ENCODE data around the gene NAIF1.
A peak's percentile ranks its signal among the peaks of the same experiment; 100 is the strongest.

The NAIF1 gene

GRCh38 chr9:128070874-128071273 lies 3.8 kb upstream of the NAIF1 start:
- Histone ChIP-seq H3K36me3 (no peaks in the 10 kb centered on the region), H3K4me1 (peaks cover 6 to 77% (median 47%) of the 10 kb centered on the region in 4 donors), H3K27me3 (no peaks in the 10 kb centered on the region), H3K4me3 (no peak overlapping the region), H3K27ac (peak overlapping the region; percentile 78 to 95), H3K9me3 (no peaks in the 10 kb centered on the region)
- DNase-seq: no peak
- intact Hi-C loops (cut with DNase I; ENCODE audit: low total_unique reads): no loop called here
- no peak for TF ChIP-seq CTCF (IDR thresholded peaks at IDR 0.05)

GRCh38 chr9:128068386-128069205 lies 1.5 kb upstream of the NAIF1 start:
- no peak for TF ChIP-seq CTCF (IDR thresholded peaks at IDR 0.05)
- Histone ChIP-seq H3K27ac (peak overlapping the region; percentile 95), H3K4me3 (peak overlapping the region; percentile 89 to 98), H3K4me1 (peaks cover 6 to 65% (median 52%) of the 10 kb centered on the region in 4 donors), H3K27me3 (no peaks in the 10 kb centered on the region), H3K36me3 (peaks cover 0 to 3% (median 2%) of the 10 kb centered on the region in 3 donors), H3K9me3 (no peaks in the 10 kb centered on the region)
- no peak for DNase-seq
- intact Hi-C loops (cut with DNase I; ENCODE audit: low total_unique reads): no loop called here

GRCh38 chr9:128067645-128068385 lies 695 bp upstream of the NAIF1 start, which contains the start of gene SLC25A25:
TSS of gene SLC25A25 (plus strand) at chr9:128068232. CDS start at chr9:128068320, 88 bp downstream.
- no peak for TF ChIP-seq CTCF (IDR thresholded peaks at IDR 0.05)
- Histone ChIP-seq H3K4me1 (peaks cover 6 to 57% (median 46%) of the 10 kb centered on the region in 4 donors), H3K27me3 (no peaks in the 10 kb centered on the region), H3K9me3 (no peaks in the 10 kb centered on the region), H3K36me3 (peaks cover 7 to 11% (median 9%) of the 10 kb centered on the region in 3 donors), H3K4me3 (peak within 1 kb of the TSS; percentile 89 to 98), H3K27ac (peak within 1 kb of the TSS; percentile 95)
- intact Hi-C loops (cut with DNase I; ENCODE audit: low total_unique reads): no loop called here
- DNase-seq: peak; percentile 100

- Histone ChIP-seq H3K4me1 (peaks cover 6 to 40% (median 30%) of the 10 kb centered on the region in 4 donors), H3K27me3 (no peaks in the 10 kb centered on the region), H3K27ac (peak overlapping the region; percentile 87 to 95), H3K36me3 (peaks cover 11 to 28% (median 27%) of the 10 kb centered on the region in 3 donors), H3K4me3 (peak overlapping the region; percentile 89 to 98), H3K9me3 (no peaks in the 10 kb centered on the region)
- DNase-seq: no peak
- intact Hi-C loops (cut with DNase I; ENCODE audit: low total_unique reads): no loop called here
- TF ChIP-seq CTCF (IDR thresholded peaks at IDR 0.05): no peak
These were observed 1.0 kb downstream of the NAIF1 start for GRCh38 chr9:128065907-128066712.
